IPS DF 4.7 (cell line): ENCODE data around the gene TEAD1.

Experiments used
- DNase-seq: peaks from one replicate; pipeline ENCODE4 v3.0.0-alpha.2; 2013; ENCODE audit warnings: low spot score; ENCODE audit errors: extremely low read depth

The TEAD1 gene

GRCh38 chr11:12809864-12810567 lies 135.8 kb downstream of the TEAD1 start:
- DNase-seq = no peak

DNA sequence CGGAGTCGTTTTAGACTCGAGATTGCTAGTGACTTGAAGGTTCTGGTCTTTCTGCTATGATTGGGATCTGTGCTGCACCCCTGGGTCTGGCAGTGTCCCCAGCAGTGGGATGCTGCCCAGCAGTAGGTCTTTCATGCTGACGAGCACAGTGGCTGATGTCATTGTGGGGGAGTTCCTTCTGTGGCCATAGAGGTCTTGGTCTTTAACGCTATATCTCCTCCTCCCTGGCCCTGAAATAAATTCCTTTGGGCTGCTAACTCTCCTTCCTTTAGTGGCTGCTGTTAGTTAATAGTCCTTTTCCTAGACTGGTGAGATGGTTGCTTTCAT lies 136.3 kb downstream of the TEAD1 start:
- DNase-seq = no peak

GRCh38 chr11:12811861-12812260 lies 137.6 kb downstream of the TEAD1 start:
- no peak for DNase-seq

GRCh38 chr11:12812849-12813248 lies 138.6 kb downstream of the TEAD1 start:
- DNase-seq = no peak

DNA sequence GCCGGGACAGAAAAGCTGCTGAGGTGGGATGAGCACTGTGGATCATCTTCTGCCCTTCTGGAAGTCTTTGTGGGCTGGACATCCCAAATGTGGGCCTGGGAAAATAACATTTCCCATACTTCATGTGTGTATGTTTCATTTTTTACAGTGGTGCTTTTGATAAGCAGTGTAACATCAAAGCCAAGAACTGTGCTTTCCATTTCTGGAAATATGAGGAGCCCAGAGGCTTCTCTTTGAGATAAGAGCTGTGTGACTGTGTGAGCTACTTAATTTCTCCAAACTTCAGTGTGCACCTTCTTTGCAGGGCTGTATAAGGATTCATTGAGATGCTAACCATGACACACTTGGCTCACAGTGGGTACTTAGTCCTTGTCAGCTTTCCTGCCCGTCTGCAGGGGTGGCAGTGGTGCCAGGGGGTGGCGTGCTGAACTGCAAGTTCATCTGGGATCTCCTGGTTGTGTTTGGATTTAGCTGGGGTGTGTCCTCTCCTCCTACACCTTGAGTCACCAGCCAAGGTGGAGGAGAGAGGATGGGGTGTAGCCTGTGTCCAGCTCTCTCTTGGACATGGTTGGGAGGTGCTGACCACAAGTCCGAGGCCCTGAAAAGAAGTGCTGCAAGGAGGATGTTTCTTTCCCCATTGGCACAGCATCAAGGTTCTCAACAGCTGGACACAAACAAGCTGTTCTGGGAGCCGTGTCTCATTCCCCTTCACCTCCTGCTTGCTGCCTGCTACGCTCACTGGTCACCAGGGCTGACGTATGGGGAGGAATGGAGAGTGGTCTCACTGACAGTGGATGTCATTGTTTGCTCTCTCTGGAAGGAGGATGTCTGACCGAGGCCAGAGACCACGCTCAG lies 139.4 kb downstream of the TEAD1 start:
- no peak for DNase-seq

DNA sequence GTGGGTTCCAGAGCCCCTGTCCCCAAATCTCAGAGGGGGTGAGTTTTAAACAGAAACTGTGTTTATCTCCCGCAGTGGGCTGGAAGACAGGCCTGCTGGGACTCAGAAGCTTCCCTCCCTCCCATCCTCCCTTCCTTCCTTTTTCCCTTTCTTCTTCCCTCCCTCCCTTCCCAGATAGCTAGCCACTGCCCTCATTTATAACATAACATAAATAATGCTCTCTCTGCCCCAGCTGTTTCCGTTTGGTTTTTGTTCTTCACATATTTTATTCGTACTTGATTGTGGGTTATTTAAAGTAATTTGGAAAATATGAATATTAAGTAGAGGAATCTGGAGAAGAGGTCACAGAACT lies 140.9 kb downstream of the TEAD1 start:
- no peak for DNase-seq

DNA sequence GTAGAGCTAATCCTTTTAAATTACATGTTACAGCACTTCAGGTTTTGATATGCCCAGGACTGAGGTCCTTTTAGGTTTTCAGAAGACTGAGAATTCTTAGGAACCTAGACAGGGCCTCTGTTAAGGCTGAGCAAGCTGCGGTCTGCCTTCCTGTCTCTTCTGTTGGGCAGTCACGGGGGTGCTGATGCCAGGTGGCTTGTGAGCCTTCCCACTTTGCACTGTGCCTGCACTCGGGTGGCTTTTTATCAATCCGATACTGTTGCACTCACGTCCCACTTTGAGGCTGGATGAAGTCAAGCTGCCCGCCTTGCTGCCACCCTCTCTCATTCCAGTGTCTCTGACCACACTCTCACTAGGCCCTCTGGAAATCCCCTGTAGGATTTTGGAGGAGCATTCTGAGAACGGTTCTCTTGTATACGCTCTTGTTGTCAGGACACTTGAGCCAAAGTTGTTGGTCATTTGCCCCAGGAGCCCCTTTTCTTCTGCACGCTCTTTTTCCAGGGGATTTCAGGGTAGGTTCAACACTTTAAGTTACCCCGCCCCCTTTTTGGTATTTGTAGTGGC lies 141.8 kb downstream of the TEAD1 start:
- no peak for DNase-seq

DNA sequence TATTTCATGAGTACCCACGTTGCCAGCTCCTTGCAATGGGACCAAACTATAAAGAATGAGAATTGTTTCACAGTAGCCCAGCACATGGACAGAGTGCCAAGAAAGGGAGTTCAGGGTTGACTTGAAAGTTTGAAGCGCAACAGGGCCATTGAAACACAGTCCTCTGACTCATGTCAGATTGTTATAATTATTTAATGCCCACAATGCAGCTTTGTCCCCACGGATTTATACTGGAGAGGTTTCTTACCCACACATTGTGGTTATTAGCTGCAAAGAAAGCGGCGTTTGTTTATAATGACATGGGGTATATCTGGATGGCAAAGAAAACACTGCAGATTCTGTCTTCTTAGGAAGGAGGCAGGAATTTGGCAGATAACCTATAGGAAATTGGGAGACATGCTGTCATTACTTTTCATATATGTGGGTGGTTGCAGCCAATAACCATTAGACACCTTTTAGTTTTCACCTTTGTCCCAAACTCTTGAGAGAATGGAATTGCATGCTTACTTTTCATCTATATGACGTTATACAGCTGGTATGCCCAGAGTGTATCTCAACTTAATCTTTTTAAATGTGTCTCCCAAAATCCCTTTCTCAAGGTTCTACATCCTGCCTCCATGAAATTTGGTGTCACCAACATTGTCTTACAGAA lies 143.6 kb downstream of the TEAD1 start:
- no peak for DNase-seq

DNA sequence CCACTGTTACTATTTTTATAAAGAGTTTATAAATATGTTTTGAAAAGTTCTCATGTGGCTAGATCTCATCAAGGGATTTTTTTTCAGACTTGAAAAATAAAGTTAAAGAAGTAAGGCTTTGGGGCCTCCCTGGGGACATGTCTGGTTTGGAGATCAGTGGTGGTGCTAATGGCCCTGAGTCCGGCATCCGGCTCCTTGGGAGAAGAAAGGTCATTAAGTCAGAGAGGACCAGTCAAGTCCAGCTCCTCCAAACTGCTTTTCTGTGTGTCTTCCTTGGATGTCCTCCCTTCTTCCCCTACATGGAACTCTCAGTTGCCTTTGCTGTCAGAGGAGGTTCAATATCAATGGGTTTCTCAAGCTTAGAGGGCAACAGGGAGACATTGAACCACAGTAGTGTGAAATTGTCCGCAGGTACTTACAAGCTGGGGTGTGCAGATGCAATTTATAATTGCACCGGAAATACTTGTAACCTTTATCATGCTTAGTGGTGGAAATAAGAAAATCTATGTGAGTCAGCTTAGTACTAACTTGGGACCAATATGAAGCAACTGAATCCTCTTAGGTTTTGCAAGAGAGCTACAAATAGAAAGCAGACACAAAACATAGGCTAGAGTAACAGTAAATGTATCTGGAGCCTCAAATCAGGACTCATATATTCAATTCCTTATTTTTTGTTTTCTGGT lies 144.3 kb downstream of the TEAD1 start:
- DNase-seq = no peak

DNA sequence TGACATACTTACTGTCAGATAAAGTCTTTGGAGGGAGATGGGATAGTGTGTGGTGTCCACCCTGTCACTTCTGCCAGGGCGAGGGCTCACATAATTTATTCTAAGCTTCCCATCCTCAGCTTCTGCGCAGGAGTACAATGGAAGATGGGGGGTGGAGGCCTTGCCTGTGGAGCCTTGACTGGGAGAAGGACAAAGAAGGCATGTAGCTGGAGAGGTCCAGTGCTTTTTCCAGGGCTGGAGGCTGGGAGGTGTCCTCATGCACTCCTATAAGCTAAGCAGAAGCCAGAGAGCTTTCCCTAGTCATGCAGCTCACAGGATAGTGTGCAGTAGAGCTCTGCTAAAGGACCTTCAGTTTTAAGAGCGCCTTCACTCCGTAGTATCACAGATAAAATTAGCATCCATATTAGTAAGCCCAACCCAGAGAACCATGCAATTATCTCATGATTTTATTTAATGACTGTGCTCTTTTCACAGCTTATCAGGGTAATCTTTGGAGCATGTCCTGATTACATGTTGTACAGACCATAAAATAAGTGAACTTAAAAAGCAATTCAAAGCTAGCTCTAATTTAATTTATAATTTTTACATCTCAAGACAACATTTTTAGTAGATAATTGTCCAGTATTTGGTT lies 148.3 kb downstream of the TEAD1 start:
- DNase-seq = no peak

DNA sequence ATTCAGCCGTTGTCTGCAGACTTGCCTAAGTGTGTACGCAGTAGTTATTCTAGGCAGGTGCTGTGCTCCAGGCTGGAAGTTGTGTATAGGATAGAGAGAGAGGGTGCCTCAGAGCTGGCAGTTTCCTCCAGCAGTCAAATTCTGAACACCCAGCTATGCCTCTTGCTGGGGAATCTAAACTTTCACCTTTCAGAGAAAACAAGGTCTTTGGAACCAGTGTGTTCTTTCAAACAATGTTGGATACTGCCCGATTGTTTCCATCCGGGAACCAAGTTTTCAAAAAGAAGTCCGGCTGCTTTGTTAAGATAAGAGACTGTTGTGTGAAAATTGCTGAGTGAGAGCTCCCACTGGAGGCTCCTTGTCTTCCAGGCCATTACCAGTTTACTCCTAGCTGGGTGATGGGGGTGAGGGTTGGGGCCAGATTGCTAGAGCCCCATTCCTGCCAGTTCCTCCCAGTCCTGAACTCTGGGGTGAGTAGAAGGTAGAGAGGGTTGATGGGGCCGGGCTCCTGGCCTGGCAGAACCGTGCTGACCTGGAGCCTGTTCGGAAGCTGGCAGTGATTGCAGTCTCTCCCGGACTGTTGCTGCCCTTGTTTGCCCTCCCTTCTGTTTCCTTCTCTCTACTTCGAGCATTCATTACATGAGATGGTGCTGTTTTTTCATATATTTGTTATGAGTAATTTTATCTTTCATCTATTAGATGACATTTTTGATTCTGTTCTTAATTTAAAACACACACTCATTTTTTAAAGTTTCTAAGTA lies 150.2 kb downstream of the TEAD1 start:
- DNase-seq = no peak

DNA sequence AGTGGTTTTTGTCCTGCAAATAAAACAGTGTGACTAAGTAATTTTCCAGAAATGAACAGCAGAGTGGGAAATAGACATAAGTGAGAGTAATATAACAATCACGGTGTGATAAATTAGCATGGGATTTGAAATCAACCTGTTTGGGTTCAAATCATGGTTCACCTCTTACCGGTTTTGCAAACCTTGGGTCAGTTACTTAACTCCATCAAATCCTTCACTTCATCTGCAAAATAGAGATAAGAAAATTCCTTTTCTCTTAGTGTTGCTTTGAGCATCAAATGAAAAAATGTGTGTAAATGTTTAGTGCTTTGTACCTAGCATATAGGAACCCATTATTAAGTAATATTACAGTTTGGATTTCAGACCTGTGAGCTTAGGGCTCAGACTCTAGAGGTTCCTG lies 152.2 kb downstream of the TEAD1 start:
- no peak for DNase-seq

DNA sequence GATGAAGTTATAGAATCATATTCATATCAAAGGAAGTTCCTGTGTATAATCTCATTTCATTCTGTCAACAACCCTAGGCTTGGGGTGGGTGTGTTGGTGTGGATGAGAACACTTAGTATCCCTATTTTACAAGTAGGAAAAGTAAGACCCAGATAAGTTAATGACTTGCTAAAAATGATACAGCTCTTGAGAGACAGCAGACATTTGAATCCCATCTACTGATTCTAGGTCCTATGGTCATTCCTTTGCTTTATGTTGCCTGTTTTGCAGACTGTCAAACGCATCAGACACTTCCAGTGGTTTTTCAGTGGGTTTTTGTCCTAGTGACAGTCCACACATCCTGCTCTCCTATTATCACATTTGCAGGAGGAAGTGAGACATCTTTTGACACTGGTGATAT lies 153.1 kb downstream of the TEAD1 start:
- DNase-seq = no peak

GRCh38 chr11:12827929-12828812 lies 153.9 kb downstream of the TEAD1 start:
- no peak for DNase-seq

GRCh38 chr11:12829131-12829530 lies 154.9 kb downstream of the TEAD1 start:
- no peak for DNase-seq

DNA sequence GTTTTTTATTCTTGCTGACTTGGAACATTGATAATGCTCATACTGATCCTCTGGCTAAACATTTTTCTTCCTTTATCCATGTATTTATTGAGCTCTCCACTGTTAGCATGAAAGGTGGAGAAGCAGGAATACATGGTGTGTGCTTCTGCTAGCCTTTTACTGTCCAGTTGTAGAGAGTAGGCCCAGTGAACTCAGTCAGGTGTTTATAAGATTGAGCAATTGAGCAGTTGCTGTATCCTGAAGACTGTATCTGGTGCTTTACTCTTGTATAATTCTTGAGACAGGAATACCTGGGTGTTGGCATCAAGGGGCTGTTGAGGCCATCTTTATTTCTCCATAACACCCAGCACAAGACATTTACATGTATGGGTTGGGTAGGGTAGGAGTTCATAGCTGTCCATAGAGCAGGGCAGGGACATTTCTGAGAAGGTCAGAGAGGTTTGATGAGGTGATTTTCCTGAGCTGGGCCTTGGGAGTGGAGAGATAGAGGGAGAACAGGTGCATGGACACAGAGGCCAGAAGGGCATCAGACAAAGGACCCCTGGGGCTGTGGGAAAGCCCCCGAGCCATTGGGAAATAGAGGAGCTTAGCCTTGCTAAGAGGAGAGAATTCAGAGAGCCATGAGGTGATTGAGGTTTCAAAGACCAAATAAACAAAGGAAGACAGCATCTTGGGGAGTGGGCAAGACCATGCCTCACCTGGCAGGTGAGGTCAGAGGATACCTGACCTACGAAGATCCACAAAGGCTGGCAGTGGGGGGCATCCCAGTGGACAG lies 155.5 kb downstream of the TEAD1 start:
- DNase-seq = no peak

DNA sequence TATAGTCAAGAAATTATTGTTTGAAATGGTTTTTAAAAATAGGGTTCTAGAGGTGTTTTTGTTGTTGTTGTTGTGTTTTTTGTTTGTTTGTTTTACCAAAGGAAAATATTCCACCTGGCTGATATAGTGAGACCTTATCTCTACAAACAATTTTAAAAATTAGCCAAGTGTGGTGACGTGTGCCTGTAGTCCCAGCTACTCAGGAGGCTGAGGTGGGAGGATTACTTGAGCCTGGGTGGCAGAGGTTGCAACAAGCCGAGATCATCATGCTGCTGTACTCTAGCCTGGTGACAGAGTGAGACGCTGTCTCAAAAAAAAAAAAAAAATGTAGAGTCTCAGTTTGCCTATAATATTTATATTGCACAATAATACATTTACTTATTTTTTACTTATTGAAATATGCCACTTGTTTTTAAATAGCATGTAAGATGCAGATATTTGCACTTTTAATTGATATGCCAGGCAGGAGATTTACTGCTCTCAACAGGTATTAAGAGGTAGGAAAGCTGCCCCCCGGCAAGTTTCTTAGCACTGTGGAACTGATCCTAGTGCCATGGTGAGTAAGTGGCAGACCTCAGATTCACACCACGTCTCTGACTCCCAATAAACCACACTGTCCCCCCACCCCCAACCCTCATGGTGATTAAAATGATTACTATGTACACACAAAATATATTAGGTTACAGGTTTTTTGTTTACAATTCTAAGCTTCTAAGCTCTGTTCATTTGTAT lies 157.4 kb downstream of the TEAD1 start:
- DNase-seq = no peak
